Measurements from ENCODE around the gene DBR1. TPM values are rescaled to one million over a fixed set of nuclear protein-coding genes. Genes with fewer than 3 reads are reported as not detected.

Gene DBR1
- total and polyA plus RNA-seq, 2 experiments from 2014 or later = 11.1 to 11.3 TPM

- TF ChIP-seq CTCF (IDR thresholded peaks at IDR 0.05; ENCODE audit: low read depth, low read length) = no peak
- H3K27ac ChIP-seq = peak overlapping the region; percentile 92
- H3K27me3 ChIP-seq = no peaks in the 10 kb centered on the region
- no peaks in the 10 kb centered on the region for H3K9me3 ChIP-seq (ENCODE audit: low read depth)
- no peak overlapping the region for H3K4me3 ChIP-seq
- DNase-seq (ENCODE audit: low read depth in 1 of 2, low spot score in 1 of 2) = no peak
- H3K36me3 ChIP-seq = peaks cover 3% of the 10 kb centered on the region
- H3K4me1 ChIP-seq (ENCODE audit: low read depth) = peaks cover 13% of the 10 kb centered on the region
Measured at GRCh38 chr3:138113326-138113725, 61.4 kb downstream of the DBR1 start.

- H3K27ac ChIP-seq = no peak overlapping the region
- no peaks in the 10 kb centered on the region for H3K9me3 ChIP-seq (ENCODE audit: low read depth)
Measured at GRCh38 chr3:138112362-138112761, 62.4 kb downstream of the DBR1 start.

More at GRCh38 chr3:138112362-138112761, 62.4 kb downstream of the DBR1 start:
- no peak overlapping the region for H3K4me3 ChIP-seq
- no peak for DNase-seq (ENCODE audit: low read depth in 1 of 2, low spot score in 1 of 2)
- H3K27me3 ChIP-seq = no peaks in the 10 kb centered on the region
- H3K36me3 ChIP-seq = peaks cover 3% of the 10 kb centered on the region
- TF ChIP-seq CTCF (IDR thresholded peaks at IDR 0.05; ENCODE audit: low read depth, low read length) = no peak
- peaks cover 13% of the 10 kb centered on the region for H3K4me1 ChIP-seq (ENCODE audit: low read depth)

Other genes starting within 250 kb of the DBR1 start
- 0.07 TPM in 1 of 2 replicates, not detected in the other for gene CLDN18, start 164.8 kb downstream of the DBR1 start, total RNA-seq
- gene CLDN18, start 164.8 kb downstream of the DBR1 start, polyA plus RNA-seq = 0.26 and 0.69 TPM in 2 replicates
- 28.2 and 81.3 TPM in 2 replicates for gene DZIP1L, start 59.3 kb downstream of the DBR1 start, total RNA-seq
- 19.4 and 21.5 TPM in 2 replicates for gene DZIP1L, start 59.3 kb downstream of the DBR1 start, polyA plus RNA-seq
- not detected in 2 replicates for gene A4GNT, start 42.5 kb downstream of the DBR1 start, total RNA-seq
- gene A4GNT, start 42.5 kb downstream of the DBR1 start, polyA plus RNA-seq = not detected in 2 replicates
- gene ARMC8, start 12.4 kb upstream of the DBR1 start, total RNA-seq = 29.0 and 33.9 TPM in 2 replicates
- 34.5 and 56.4 TPM in 2 replicates for gene ARMC8, start 12.4 kb upstream of the DBR1 start, polyA plus RNA-seq
- gene NME9, start 154.9 kb upstream of the DBR1 start, total RNA-seq = 4.8 and 5.1 TPM in 2 replicates
- 2.9 and 4.9 TPM in 2 replicates for gene NME9, start 154.9 kb upstream of the DBR1 start, polyA plus RNA-seq
- gene MRAS, start 173.7 kb upstream of the DBR1 start, total RNA-seq = 68.6 and 92.6 TPM in 2 replicates
- 66.5 and 105 TPM in 2 replicates for gene MRAS, start 173.7 kb upstream of the DBR1 start, polyA plus RNA-seq

Data from cardiac muscle cell (in vitro differentiated cells and primary cell).